OCI-LY1 (cell line): ENCODE data around the gene MAD2L1BP.

Experiments
- CTCF ChIP-seq: fragments of 200-600 bp; sonication (generic), shearing (Covaris generic); IDR thresholded peaks from 2 replicates; pipeline ENCODE4 v1.5.1; 2017; ENCODE audit warnings: mild to moderate bottlenecking, antibody characterized with exemption, low read length, moderate library complexity, mixed read lengths
- EZH2 ChIP-seq: fragments of 200-600 bp; sonication (generic), shearing (Covaris generic); IDR thresholded peaks from 2 replicates; pipeline ENCODE4 v1.8.0; 2017; ENCODE audit warnings: borderline replicate concordance, mixed run types, mild to moderate bottlenecking, antibody characterized with exemption, low read length, moderate library complexity, mixed read lengths

GRCh38 chr6:43680308-43681200 lies 44.9 kb downstream of the MAD2L1BP start:
- TF ChIP-seq CTCF = no peak
- no peak for TF ChIP-seq EZH2
